ENCODE data around the gene ABCA4.

DNA sequence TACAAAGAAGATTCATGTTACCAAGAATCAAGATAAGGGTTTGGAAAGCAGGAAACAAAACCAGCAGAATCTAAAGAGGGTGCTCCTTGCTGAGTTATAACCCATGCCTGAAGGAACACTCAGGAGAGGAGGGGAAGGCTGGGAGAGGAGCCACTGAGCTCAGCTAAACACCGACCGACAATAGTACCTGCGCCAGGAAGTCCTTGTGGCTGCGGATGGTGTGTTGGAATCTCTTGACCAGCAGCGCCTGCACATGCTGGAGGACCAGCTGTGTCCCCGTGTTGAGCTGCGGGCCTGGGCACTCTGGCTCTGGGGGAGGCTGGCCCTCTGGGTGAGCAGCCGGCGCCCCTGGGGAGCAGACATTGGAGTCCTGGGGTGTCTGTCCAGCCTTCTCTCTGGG, 89.4 kb downstream of the ABCA4 start:
- TF ChIP-seq, protein P1, sequence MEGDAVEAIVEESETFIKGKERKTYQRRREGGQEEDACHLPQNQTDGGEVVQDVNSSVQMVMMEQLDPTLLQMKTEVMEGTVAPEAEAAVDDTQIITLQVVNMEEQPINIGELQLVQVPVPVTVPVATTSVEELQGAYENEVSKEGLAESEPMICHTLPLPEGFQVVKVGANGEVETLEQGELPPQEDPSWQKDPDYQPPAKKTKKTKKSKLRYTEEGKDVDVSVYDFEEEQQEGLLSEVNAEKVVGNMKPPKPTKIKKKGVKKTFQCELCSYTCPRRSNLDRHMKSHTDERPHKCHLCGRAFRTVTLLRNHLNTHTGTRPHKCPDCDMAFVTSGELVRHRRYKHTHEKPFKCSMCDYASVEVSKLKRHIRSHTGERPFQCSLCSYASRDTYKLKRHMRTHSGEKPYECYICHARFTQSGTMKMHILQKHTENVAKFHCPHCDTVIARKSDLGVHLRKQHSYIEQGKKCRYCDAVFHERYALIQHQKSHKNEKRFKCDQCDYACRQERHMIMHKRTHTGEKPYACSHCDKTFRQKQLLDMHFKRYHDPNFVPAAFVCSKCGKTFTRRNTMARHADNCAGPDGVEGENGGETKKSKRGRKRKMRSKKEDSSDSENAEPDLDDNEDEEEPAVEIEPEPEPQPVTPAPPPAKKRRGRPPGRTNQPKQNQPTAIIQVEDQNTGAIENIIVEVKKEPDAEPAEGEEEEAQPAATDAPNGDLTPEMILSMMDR (IDR thresholded peaks at IDR 0.05; ENCODE audit: low read length): no peak
- TF ChIP-seq EZH2 (optimal IDR thresholded peaks at IDR 0.05; ENCODE audit: low read depth, low read length) (no peak), EZH2phosphoT487 (IDR thresholded peaks at IDR 0.05; ENCODE audit: low read length) (no peak)
